GM19023 (cell line): ENCODE measurements around the gene ATP6V0B.
A peak's percentile ranks its signal among the peaks of the same experiment; 100 is the strongest.

Experiments used
- ATAC-seq: cut with Tn5 transposase; IDR thresholded peaks from one replicate; pipeline ENCODE4 v1.9.1; 2021; ENCODE audit warnings: mild to moderate bottlenecking, moderate library complexity; ENCODE audit not compliant: unreplicated experiment

The ATP6V0B gene

GRCh38 chr1:43974443-43975248 lies at the start of gene ATP6V0B:
Gene ATP6V0B, plus strand, starts transcription at chr1:43974960. Its CDS starts 81 bp downstream, at chr1:43975041.
- peak; percentile 65 for ATAC-seq

DNA sequence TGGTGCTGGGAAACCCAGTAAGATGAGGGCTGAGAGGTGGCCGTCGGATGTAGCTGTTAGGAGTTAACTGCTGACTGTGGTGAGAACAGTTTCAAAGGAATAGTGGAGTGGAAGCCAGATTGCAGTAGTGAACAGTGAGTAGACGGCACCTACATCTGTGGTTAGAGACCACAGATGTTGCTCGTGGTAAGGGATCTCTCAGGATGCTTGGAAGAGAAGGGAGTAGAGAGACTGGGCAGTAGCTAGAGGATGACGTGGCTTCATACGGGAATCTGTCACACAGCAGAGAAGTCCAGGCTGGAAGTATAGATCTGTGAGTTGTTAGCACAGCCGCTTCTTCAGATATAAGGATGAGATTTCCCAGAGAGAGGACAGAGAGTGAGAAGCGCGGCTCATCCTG lies 48.9 kb upstream of the ATP6V0B start:
- ATAC-seq, result no peak

DNA sequence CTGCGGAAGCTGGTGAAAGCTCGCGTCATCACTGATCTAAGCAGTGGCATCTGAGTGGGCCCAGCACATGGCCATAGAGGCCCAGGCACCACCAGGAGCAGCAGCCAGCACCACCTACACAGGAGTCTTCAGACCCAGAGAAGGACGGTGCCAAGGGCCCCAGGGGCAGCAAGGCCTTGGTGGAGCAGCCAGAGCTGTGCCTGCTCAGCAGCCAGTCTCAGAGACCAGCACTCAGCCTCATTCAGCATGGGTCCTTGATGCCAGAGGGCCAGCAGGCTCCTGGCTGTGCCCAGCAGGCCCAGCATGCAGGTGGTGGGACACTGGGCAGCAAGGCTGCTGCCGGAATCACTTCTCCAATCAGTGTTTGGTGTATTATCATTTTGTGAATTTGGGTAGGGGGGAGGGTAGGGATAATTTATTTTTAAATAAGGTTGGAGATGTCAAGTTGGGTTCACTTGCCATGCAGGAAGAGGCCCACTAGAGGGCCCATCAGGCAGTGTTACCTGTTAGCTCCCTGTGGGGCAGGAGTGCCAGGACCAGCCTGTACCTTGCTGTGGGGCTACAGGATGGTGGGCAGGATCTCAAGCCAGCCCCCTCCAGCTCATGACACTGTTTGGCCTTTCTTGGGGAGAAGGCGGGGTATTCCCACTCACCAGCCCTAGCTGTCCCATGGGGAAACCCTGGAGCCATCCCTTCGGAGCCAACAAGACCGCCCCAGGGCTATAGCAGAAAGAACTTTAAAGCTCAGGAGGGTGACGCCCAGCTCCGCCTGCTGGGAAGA lies 44.4 kb upstream of the ATP6V0B start:
- no peak for ATAC-seq

GRCh38 chr1:43930949-43931275 lies 43.8 kb upstream of the ATP6V0B start:
- no peak for ATAC-seq

- no peak for ATAC-seq
These were observed 42.8 kb upstream of the ATP6V0B start for GRCh38 chr1:43931711-43932660.

DNA sequence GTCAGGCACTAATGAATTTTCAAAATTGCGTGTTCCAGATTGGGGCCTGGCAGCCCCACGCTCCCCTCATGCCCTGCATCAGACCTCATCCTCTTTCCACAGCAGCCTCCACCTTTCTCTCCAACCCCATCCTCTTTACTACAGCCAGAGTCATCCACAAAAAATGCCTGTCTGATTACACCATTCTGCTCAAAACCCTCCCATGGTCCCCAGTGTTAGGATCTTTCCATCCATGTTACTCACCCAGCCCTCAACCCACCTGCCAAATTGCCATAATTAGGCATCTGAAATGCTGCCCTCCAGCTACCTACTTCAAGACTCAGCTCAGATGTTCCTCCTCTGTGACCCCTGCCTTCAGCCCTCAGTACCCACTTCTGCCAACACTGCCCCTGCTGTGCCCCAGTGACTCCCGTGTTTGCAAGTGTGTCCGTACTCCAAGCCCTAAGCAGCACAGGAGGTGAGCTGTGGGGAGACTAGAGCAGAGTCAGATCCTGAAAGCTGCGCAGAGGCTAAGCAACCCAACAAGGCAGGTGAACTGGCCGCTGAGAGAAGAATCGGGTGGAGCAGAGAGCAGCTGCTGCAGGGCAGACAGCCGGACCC lies 41.9 kb upstream of the ATP6V0B start:
- no peak for ATAC-seq

- ATAC-seq, result no peak
These were observed 41.2 kb upstream of the ATP6V0B start, which contains the start of gene ARTN for GRCh38 chr1:43933386-43934100. Gene ARTN, plus strand, starts transcription at chr1:43933801. Its CDS starts 1,856 bp downstream, at chr1:43935657.

GRCh38 chr1:43934101-43934985 lies 40.4 kb upstream of the ATP6V0B start:
- no peak for ATAC-seq

DNA sequence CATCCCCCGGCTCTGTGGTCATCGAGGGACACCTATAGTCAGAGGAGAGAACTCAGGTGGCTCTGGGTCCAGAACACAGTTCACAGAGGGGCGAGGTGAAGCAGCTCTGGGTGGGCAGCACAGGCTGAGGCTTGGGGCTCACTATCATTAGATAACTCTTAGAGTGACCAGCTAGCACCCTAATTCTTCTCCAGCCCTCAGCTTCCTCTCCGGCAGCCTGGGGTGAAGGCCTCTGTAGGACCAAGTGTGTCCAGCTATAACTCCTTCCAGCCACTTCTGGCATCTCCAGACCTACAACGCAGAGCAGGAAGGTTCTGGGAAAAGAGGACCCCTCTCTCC lies 39.8 kb upstream of the ATP6V0B start:
- no peak for ATAC-seq

DNA sequence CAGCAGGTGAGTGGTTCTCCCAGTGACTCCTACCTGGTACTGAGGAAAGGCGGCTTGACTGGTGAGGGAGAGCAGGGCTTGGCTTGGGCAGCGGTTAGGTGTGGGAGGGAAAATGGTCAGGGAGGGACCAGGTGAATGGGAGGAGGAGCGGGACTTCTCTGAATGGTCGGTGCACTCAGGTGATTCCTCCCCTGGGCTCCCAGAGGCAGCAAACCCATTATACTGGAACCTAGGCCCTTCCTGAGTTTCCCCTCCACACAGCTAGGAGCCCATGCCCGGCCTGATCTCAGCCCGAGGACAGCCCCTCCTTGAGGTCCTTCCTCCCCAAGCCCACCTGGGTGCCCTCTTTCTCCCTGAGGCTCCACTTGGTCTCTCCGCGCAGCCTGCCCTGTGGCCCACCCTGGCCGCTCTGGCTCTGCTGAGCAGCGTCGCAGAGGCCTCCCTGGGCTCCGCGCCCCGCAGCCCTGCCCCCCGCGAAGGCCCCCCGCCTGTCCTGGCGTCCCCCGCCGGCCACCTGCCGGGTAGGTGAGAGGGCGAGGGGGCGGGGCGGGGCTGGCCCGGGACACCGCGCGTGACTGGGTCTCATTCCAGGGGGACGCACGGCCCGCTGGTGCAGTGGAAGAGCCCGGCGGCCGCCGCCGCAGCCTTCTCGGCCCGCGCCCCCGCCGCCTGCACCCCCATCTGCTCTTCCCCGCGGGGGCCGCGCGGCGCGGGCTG lies 38.9 kb upstream of the ATP6V0B start:
- ATAC-seq, result no peak

DNA sequence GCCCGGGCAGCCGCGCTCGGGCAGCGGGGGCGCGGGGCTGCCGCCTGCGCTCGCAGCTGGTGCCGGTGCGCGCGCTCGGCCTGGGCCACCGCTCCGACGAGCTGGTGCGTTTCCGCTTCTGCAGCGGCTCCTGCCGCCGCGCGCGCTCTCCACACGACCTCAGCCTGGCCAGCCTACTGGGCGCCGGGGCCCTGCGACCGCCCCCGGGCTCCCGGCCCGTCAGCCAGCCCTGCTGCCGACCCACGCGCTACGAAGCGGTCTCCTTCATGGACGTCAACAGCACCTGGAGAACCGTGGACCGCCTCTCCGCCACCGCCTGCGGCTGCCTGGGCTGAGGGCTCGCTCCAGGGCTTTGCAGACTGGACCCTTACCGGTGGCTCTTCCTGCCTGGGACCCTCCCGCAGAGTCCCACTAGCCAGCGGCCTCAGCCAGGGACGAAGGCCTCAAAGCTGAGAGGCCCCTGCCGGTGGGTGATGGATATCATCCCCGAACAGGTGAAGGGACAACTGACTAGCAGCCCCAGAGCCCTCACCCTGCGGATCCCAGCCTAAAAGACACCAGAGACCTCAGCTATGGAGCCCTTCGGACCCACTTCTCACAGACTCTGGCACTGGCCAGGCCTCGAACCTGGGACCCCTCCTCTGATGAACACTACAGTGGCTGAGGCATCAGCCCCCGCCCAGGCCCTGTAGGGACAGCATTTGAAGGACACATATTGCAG lies 38.2 kb upstream of the ATP6V0B start:
- no peak for ATAC-seq

DNA sequence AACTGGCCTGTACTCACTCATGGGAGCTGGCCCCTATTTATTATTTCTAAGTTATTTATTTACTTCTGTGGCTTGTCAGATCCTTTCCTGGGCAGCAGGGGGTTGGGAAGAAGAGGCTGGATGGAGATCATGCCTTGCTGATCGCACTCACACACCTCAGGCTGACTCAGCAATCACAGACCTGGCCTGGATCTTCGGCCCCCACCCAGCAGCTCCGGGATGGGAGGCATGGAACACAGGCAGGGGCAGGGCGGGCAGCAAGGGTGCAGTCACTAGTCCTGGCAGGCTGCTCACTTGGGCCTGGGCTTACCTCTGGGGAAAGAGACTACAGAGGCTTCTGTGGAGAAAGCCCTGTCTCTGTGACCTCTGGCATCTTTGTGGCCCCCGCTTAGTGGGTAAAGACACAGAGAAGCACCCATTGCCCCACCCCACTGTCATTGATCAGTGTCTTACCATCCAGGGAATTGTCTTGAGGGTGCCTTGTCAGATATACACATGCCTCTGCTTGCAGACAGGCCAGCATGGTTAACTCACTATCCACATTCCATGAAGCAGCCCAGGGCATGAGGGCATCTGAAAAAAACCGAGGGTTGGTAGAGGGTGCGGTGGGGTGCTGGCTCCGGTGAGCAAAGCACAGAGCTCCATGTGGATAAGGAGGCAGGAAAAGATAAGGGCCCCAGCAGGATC lies 37.4 kb upstream of the ATP6V0B start:
- ATAC-seq, result no peak

DNA sequence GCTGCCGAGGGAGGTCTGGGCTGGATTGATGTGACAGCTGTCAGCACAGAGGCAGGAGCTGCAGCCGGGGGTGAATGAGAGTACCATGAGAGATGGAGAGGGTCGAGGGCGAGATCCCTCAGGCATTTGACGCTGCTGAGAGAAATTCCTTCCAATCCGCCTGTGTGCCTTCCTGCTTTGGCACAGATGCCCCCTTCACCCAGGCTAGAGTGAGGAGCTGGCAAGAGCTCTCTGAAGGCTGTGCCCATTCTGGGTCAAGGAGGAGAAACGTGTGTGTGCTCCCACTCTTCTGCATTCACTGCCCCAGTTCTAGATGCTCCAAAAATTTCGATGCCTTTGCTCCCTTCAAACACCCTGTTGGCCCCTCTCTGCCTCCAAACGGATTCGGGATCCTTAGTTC lies 36.4 kb upstream of the ATP6V0B start:
- ATAC-seq, result no peak

GRCh38 chr1:43938892-43939587 lies 35.7 kb upstream of the ATP6V0B start:
- no peak for ATAC-seq

- no peak for ATAC-seq
These were observed 32.3 kb upstream of the ATP6V0B start for GRCh38 chr1:43942411-43942810.

DNA sequence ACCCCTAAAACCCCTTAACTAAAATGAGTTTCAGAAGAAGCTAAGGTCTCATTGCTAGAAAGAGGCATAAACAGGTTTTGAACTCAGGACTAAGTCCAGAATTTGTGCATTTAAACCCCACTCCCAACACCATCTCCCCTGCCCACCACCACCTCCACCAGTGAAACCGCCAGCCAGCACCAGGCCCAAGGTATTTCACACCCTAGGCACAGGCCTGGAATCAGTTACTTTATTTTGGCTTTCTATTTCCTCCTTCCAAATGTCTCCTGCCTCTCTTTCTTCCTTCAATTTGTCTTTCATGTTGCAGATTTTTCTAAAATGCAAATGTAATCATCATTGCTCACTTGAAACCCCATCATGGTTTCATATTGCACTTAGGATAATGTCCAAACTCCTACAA lies 29.9 kb upstream of the ATP6V0B start:
- ATAC-seq, result no peak
